ENCODE measurements around the gene FRMPD2.
A peak's percentile ranks its signal among the peaks of the same experiment; 100 is the strongest.

The FRMPD2 gene

DNA sequence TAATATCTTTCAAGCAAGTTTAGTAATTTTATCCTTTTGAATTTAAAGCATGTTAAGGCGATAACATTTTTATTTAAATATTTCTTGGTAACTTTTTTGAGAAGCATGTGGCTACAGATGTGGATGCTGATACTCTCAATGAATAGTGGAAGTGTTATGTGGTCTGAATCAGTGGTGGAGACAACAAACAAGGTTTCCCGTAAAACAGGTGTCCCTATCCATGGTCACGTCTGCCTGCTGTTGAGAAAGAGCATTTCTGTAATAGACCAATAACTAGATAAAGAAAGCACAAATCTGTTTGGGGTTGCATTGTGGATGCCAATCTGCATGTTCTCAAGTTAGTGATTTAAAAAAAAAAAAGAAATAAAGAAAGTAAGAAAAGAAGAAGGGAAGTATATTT lies 18.1 kb upstream of the FRMPD2 start:
- Histone ChIP-seq H3K79me2 (ENCODE audit: insufficient read depth, low read length) (no peaks in the 10 kb centered on the region), H4K20me1 (ENCODE audit: insufficient read depth, low read length) (no peaks in the 10 kb centered on the region), H3K4me3 (ENCODE audit: low read depth in 1 of 2, low read length in 2 of 2) (no peak overlapping the region), H3K27me3 (ENCODE audit: insufficient read depth, low read length, poor library complexity) (no peaks in the 10 kb centered on the region), H3K27ac (ENCODE audit: low read length) (no peak overlapping the region; the same call in 1 of the 2 replicates), H3K4me2 (ENCODE audit: insufficient read depth, low read length) (no peak overlapping the region), H3K36me3 (ENCODE audit: insufficient read depth, low read length) (no peaks in the 10 kb centered on the region), H2AFZ (ENCODE audit: low read depth, low read length) (no peak overlapping the region), H3K9me3 (ENCODE audit: insufficient read depth, low read length, severe bottlenecking) (peaks cover 4% of the 10 kb centered on the region), H3K4me1 (ENCODE audit: insufficient read depth, low read length) (peaks cover 60% of the 10 kb centered on the region), H3K9ac (ENCODE audit: low read depth, low read length) (no peak overlapping the region)
- no peak for ATAC-seq (ENCODE audit: insufficient read depth, low read depth)
- no peak for DNase-seq
- TF ChIP-seq EZH2 (IDR thresholded peaks at IDR 0.05; ENCODE audit: borderline replicate concordance, low read depth, low read length, severe bottlenecking): no peak
- TF ChIP-seq, protein P1, sequence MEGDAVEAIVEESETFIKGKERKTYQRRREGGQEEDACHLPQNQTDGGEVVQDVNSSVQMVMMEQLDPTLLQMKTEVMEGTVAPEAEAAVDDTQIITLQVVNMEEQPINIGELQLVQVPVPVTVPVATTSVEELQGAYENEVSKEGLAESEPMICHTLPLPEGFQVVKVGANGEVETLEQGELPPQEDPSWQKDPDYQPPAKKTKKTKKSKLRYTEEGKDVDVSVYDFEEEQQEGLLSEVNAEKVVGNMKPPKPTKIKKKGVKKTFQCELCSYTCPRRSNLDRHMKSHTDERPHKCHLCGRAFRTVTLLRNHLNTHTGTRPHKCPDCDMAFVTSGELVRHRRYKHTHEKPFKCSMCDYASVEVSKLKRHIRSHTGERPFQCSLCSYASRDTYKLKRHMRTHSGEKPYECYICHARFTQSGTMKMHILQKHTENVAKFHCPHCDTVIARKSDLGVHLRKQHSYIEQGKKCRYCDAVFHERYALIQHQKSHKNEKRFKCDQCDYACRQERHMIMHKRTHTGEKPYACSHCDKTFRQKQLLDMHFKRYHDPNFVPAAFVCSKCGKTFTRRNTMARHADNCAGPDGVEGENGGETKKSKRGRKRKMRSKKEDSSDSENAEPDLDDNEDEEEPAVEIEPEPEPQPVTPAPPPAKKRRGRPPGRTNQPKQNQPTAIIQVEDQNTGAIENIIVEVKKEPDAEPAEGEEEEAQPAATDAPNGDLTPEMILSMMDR (IDR thresholded peaks at IDR 0.05; ENCODE audit: borderline replicate concordance, extremely low read depth, low read length, poor library complexity, severe bottlenecking): no peak

DNA sequence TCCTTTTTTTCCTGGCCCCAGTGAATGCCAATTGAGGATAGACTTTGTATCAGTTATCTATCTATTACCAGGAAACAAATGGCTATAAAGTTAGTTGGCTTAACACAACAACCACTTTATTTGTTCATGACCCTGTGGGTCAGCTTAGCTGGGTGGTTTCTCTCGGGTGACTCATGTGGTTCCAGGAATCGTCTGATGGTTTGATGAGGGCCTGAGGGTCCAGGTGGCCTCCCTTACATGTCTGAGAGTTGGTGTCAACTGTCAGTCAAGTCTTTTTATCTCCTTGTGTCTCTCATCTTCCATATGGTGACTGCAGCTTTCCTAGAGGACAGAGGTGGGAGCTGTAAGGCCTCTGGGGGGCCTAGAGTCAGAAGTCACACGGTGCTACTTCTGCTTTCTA lies 16.7 kb upstream of the FRMPD2 start:
- TF ChIP-seq, protein P1 (IDR thresholded peaks at IDR 0.05; ENCODE audit: borderline replicate concordance, extremely low read depth, low read length, poor library complexity, severe bottlenecking): no peak
- TF ChIP-seq EZH2 (IDR thresholded peaks at IDR 0.05; ENCODE audit: borderline replicate concordance, low read depth, low read length, severe bottlenecking): no peak

GRCh38 chr10:48290286-48290685 lies 15.8 kb upstream of the FRMPD2 start:
- no peak overlapping the region for H3K4me2 ChIP-seq (ENCODE audit: insufficient read depth, low read length)
- H3K9ac ChIP-seq (ENCODE audit: low read depth, low read length): no peak overlapping the region
- no peaks in the 10 kb centered on the region for H3K79me2 ChIP-seq (ENCODE audit: insufficient read depth, low read length)
- H2AFZ ChIP-seq (ENCODE audit: low read depth, low read length): no peak overlapping the region
- H3K27ac ChIP-seq (ENCODE audit: low read length): peak overlapping the region; percentile 94
- H4K20me1 ChIP-seq (ENCODE audit: insufficient read depth, low read length): no peaks in the 10 kb centered on the region
- no peaks in the 10 kb centered on the region for H3K27me3 ChIP-seq (ENCODE audit: insufficient read depth, low read length, poor library complexity)
- TF ChIP-seq EZH2 (IDR thresholded peaks at IDR 0.05; ENCODE audit: borderline replicate concordance, low read depth, low read length, severe bottlenecking): no peak
- TF ChIP-seq, protein P1 (IDR thresholded peaks at IDR 0.05; ENCODE audit: borderline replicate concordance, extremely low read depth, low read length, poor library complexity, severe bottlenecking): no peak
- no peak for DNase-seq
- H3K4me3 ChIP-seq (ENCODE audit: low read depth in 1 of 2, low read length in 2 of 2): no peak overlapping the region
- peaks cover 4% of the 10 kb centered on the region for H3K9me3 ChIP-seq (ENCODE audit: insufficient read depth, low read length, severe bottlenecking)
- no peak for ATAC-seq (ENCODE audit: insufficient read depth, low read depth)
- H3K36me3 ChIP-seq (ENCODE audit: insufficient read depth, low read length): no peaks in the 10 kb centered on the region
- peaks cover 83% of the 10 kb centered on the region for H3K4me1 ChIP-seq (ENCODE audit: insufficient read depth, low read length)

More for the DNA sequence above, 16.7 kb upstream of the FRMPD2 start:
- DNase-seq: peak; percentile 65
- Histone ChIP-seq H3K27ac (ENCODE audit: low read length) (peak overlapping the region; percentile 94), H4K20me1 (ENCODE audit: insufficient read depth, low read length) (no peaks in the 10 kb centered on the region), H3K9me3 (ENCODE audit: insufficient read depth, low read length, severe bottlenecking) (peaks cover 4% of the 10 kb centered on the region), H3K4me1 (ENCODE audit: insufficient read depth, low read length) (peaks cover 74% of the 10 kb centered on the region), H3K9ac (ENCODE audit: low read depth, low read length) (no peak overlapping the region), H3K4me3 (ENCODE audit: low read depth in 1 of 2, low read length in 2 of 2) (no peak overlapping the region), H2AFZ (ENCODE audit: low read depth, low read length) (no peak overlapping the region; the same call in 1 of the 2 replicates), H3K36me3 (ENCODE audit: insufficient read depth, low read length) (no peaks in the 10 kb centered on the region), H3K4me2 (ENCODE audit: insufficient read depth, low read length) (no peak overlapping the region), H3K27me3 (ENCODE audit: insufficient read depth, low read length, poor library complexity) (no peaks in the 10 kb centered on the region), H3K79me2 (ENCODE audit: insufficient read depth, low read length) (no peaks in the 10 kb centered on the region)
- peak; percentile 27 for ATAC-seq (ENCODE audit: insufficient read depth, low read depth)

Data from DND-41 (cell line).